HG03571 (cell line): ENCODE results near the gene PI16.

Experiments used
- ATAC-seq: cut with Tn5 transposase; IDR thresholded peaks from one replicate; pipeline ENCODE4 v1.9.1; 2021; ENCODE audit not compliant: unreplicated experiment

The PI16 gene

GRCh38 chr6:36955671-36956445 lies 1.3 kb downstream of the PI16 start:
- ATAC-seq: no peak

GRCh38 chr6:36956446-36956820 lies 1.9 kb downstream of the PI16 start:
- no peak for ATAC-seq

- no peak for ATAC-seq
Measured at GRCh38 chr6:36957773-36958271, 3.3 kb downstream of the PI16 start.

- no peak for ATAC-seq
Measured at GRCh38 chr6:36958775-36959554, 4.4 kb downstream of the PI16 start.

- ATAC-seq: no peak
Measured at GRCh38 chr6:36959555-36960250, 5.2 kb downstream of the PI16 start.

GRCh38 chr6:36961441-36962435 lies 7.2 kb downstream of the PI16 start:
- no peak for ATAC-seq

GRCh38 chr6:36962874-36963273 lies 8.3 kb downstream of the PI16 start:
- ATAC-seq: no peak

GRCh38 chr6:36963451-36964290 lies 9.1 kb downstream of the PI16 start:
- ATAC-seq: no peak

GRCh38 chr6:36964349-36964748 lies 9.8 kb downstream of the PI16 start:
- ATAC-seq: no peak

- no peak for ATAC-seq
Measured at GRCh38 chr6:36964908-36965307, 10.4 kb downstream of the PI16 start.

GRCh38 chr6:36967301-36967700 lies 12.8 kb downstream of the PI16 start:
- ATAC-seq: no peak

- no peak for ATAC-seq
Measured at GRCh38 chr6:36967757-36968156, 13.2 kb downstream of the PI16 start.

GRCh38 chr6:36968266-36968977 lies 13.9 kb downstream of the PI16 start:
- ATAC-seq: no peak

- ATAC-seq: no peak
Measured at GRCh38 chr6:36969240-36969691, 14.7 kb downstream of the PI16 start.

- ATAC-seq: no peak
Measured at GRCh38 chr6:36969988-36970891, 15.7 kb downstream of the PI16 start.

- ATAC-seq: no peak
Measured at GRCh38 chr6:36970892-36971842, 16.6 kb downstream of the PI16 start.
